ENCODE measurements around the gene THYN1. TPM values are rescaled to one million over a fixed set of nuclear protein-coding genes. Genes with fewer than 3 reads are reported as not detected.

THYN1 gene
- total RNA-seq, 2 donors from 2014 or later = 36.5 to 38.2 TPM

- H3K27ac ChIP-seq = no peak overlapping the region
- intact Hi-C loops (cut with DNase I) = no loop called here
- H3K36me3 ChIP-seq = no peaks in the 10 kb centered on the region
- H3K27me3 ChIP-seq = no peaks in the 10 kb centered on the region
- DNase-seq = no peak
- no peak overlapping the region for H3K4me3 ChIP-seq
- no peak for TF ChIP-seq CTCF (IDR thresholded peaks at IDR 0.05)
- H3K9ac ChIP-seq (ENCODE audit: low read depth in 2 of 2, low read length in 2 of 2) = no peak overlapping the region
- no peaks in the 10 kb centered on the region for H3K4me1 ChIP-seq
- H3K9me3 ChIP-seq = no peaks in the 10 kb centered on the region
These were observed 52.5 kb downstream of the THYN1 start for GRCh38 chr11:134200688-134201087.

GRCh38 chr11:134199531-134199930, 53.6 kb downstream of the THYN1 start:
- H3K36me3 ChIP-seq = no peaks in the 10 kb centered on the region
- H3K4me3 ChIP-seq = no peak overlapping the region
- TF ChIP-seq CTCF (IDR thresholded peaks at IDR 0.05) = no peak

More at GRCh38 chr11:134199531-134199930, 53.6 kb downstream of the THYN1 start:
- H3K9ac ChIP-seq (ENCODE audit: low read depth in 2 of 2, low read length in 2 of 2) = no peak overlapping the region
- no peaks in the 10 kb centered on the region for H3K4me1 ChIP-seq
- no peaks in the 10 kb centered on the region for H3K9me3 ChIP-seq
- no peak overlapping the region for H3K27ac ChIP-seq
- H3K27me3 ChIP-seq = no peaks in the 10 kb centered on the region
- intact Hi-C loops (cut with DNase I) = no loop called here
- no peak for DNase-seq

Other genes with a start within 250 kb of the THYN1 start
- 10 to 100 TPM in 1 of 2 donors, 1 to 10 TPM in 1; 3.5 to 14.5 TPM for gene JAM3, start 184.3 kb downstream of the THYN1 start, total RNA-seq
- 10 to 100 TPM; 12.9 to 45.0 TPM for gene NCAPD3, start 29.4 kb downstream of the THYN1 start, total RNA-seq
- 10 to 100 TPM; 41.4 to 47.4 TPM for gene VPS26B, start 28.7 kb downstream of the THYN1 start, total RNA-seq
- 10 to 100 TPM; 27.5 to 30.2 TPM for gene ACAD8, start 216 bp upstream of the THYN1 start, total RNA-seq
- under 1 TPM in 1 of 2 donors, not detected in 1; 0.15 TPM for gene GLB1L3, start 23.0 kb upstream of the THYN1 start, total RNA-seq
- 10 to 100 TPM; 27.2 to 31.3 TPM for gene GLB1L2, start 78.6 kb upstream of the THYN1 start, total RNA-seq
- under 1 TPM in 1 of 2 donors, not detected in 1; 0.13 TPM for gene B3GAT1, start 158.9 kb upstream of the THYN1 start, total RNA-seq

All from colonic mucosa (tissue), 4 donors.